ENCODE measurements around the gene DGUOK.

DGUOK gene

DNA sequence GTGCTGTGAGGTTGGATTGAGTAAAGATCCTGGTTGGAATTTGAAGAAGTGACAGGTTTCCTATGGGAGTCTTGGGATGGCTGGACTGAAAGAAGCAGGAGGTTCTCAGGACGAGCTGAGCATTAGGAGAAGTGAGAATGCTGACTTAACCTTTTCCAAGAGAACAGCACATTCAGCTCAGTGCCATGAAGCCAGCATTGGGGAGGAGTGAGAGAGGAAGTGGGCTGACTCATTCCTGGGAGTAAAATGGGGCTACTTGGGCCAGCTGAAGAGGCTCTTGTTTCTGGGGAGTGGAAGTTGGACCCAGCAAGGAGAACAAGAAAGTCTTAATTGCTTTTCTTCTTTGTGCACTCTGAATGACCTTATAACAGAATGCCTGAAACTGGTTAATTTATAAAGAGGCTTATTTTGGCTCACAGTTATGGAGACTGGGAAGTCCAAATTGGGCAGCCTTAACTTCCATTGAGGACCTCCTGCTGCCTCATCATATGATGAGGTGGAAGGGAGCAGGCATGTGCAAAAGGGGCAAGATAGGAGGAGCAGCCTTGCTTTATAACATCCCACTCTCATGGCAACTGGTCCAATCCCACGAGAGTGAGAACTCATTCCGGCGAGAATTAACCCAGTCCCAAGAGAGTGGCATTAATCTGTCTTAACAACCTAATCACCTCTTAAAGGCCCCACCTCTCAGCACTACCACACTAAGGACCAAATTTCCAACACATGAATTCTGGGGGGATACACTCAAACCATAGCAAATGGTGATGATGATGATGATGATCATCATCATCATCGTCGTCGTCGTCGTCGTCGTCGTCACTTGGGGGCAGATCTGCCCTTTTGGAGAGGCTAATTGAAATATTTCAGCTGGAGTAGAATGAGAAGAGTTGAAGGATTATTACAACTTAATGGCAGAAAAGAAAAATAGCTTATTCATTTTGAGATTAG is 26.1 kb downstream of the DGUOK start:
- DNase-seq (ENCODE audit: low spot score): no peak

DNA sequence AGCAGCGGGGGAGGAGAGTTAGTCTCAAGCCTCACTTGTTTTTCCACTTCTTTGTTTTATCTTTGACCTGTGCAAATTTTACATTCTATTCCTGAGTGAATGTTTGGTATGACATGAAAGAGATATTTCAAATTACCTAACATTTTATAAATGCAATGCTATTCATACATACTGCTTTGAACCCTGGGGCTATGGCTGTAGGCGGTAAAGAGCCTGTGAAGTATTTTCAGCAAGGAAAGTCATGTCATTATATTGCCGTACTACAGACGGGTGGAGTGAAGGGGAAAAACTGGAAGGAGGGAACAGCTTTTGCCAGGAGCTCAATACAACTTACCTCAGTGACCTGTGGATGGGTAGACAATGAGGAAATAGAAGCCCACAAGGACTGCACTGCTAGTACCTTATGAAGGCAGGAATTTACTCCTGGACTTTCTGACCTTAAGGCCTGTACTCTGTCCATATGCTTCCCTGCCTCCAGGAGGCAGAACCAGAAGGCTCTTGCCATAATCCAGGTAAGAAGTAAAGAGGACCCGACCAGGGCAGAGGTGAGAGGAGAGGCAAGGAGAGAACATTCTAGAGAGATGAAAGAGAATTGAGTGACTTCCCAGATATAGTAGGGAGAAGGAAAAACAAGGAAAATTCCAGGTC is 29.7 kb downstream of the DGUOK start:
- DNase-seq (ENCODE audit: low spot score): no peak

DNA sequence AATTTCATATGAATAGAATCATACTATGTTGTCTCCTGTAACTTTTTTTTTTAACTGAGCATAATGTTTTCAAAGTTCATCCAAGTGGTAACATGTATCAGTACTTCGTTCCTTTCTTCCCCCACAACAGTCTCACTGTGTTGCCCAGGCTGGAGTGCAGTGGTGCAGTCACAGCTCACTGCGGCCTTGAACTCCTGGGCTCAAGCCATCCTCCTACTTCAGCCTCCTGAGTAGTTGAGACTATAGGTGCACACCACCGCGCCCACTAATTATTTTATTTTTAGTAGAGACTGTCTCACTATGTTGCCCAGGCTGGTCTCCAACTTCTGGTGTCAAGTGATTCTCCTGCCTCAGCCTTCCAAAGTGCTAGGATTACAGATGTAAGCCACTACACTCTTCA is 34.6 kb downstream of the DGUOK start:
- no peak for DNase-seq (ENCODE audit: low spot score)

DNA sequence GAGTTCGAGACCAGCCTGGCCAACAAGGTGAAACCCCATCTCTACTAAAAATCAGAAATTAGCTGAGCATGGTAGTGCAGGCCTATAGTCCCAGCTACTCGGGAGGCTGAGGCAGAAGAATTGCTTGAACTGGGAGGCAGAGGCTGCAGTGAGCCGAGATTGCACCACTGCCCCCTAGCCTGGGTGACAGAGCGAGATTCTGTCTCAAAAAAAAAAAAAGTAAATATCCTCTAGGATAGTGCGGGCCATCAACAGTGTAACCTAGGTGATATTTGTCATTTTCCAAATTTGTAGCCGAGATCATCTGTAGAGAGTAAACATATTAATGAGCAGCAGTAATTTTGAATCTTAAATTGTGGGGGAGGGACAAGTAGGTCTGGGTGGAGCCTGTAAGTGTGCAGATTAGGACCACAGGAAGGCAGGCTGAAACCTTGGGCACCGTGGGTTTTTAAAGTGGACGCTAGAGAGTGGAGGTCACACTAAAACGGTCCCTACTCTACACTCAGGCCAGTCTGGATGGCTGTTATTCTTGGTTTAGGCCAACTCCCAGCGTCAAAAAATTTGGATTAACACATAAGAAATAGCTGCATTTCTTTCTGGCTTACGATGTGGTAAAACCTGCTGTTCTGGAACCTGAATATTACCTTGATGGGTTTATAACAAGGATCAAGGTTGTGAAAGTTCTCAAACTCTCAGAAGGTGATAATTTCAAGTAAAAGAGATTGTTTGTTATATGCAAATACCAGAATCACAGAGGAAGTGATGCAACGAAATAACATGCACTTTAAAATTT is 35.3 kb downstream of the DGUOK start:
- DNase-seq (ENCODE audit: low spot score): no peak

DNA sequence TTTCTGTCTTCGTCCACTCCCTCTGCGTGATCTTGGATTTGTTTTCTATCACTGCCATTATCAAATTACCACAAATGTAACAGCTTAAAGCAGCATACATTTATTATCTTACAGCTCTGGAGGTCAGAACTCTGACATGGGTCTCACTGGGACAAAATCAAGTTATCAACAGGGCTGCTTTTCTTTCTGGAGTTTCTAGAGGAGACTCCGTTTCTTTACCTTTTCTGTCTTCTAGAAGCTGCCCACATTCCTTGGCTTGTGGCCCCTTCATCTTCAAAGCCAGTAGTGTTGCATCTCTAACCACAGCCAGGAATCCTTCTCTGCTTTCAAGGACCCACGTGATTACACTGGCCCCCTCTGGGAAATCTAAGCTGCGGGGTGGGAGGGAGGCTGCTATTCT is 36.1 kb downstream of the DGUOK start:
- no peak for DNase-seq (ENCODE audit: low spot score)

DNA sequence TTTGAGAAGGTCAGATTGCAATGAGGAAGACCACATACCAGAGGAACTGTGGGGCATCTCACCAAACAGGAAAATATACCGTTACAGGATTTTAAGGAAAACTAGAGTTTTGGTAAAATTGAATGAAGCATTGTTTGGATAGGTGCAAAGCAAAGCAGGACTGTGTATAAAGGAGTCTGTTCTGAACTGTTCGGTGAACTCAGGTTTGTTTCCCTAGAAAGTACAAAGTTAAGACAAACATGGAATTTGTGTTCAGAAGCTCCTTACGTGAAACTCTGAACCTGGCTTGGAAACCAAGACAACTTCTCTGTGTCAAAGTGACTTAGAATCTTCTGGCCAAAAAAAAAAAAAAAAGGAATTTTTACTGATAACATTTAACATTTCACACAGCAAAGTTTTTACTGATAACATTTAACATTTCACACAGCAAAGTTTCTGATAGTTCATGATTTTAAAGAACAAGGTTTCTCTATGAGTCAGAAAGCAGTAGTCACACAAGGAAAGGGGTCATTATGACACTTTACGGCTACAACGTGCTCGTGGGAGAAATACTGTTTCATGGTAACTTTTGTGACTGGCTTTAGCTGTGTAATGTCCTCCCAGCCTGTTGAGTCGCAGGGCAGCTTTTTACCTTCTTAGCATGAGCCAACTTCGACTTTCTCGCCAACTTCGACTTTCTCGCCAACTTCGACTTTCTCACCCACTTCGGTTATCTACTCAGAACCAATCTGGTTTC is 36.9 kb downstream of the DGUOK start:
- DNase-seq (ENCODE audit: low spot score): no peak

DNA sequence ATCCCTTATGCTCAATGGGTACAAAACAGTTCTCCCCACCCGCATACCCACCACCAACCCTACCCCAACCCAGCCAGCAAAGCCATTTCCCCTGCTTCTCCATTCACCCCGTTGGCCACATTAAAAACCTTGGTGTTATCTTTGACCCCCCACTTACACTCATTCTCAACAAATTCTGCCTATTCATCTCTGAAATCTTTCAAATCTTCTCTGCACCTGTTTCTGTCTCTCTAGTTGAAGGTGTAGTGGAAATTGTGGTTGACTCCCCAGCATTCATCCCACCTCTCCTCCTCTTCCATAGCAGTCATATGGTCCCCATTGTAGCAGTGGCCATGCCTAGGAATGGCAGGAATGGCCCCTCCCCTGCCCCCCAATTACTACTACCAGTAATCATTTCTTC is 37.5 kb downstream of the DGUOK start:
- DNase-seq (ENCODE audit: low spot score): no peak

DNA sequence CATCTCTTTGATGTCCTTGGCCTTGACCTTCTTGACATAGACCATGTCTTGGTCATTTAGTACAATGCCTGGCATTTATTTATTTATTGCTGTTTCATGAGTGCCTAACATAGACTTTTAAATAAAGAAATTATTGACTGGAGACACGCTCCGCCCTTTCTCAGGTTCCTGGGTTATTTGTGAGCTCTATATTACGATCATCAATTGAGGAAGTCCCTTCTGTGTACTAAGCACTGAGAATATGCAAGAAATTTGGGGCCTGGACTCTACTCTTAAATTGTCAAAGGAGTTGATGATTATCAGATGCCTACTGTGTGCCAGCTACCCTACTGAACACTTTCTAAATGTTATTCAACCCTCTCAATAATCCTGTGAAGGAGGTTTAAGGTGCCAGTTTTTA is 38.4 kb downstream of the DGUOK start:
- DNase-seq (ENCODE audit: low spot score): no peak

DNA sequence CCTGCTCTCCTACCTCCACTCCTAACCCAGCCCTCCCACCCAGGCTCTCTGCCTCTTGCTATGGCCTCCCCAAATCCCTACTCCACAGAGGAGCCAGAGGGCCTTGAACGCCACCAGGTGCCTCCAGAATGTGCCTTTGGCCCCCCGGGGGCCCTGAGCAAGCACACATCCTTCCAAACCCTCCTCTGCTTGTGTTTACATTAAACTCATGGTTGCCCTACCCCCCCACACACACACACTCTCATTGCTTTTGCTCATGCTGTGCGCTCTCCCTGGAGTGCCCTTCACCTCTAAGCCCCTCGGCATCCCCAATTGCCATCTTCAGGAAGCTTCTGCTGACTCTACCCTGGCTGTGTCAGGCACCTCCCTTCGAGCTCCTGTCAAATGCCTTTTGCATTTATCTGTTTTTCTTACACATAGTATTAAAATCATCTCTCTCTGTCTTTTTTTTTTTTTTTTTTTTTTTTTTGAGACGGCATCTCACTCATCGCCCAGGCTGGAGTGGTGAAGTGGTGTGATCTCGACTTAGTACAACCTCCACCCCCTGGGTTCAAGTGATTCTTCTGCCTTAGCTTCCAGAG is 41.8 kb downstream of the DGUOK start:
- DNase-seq (ENCODE audit: low spot score): no peak

DNA sequence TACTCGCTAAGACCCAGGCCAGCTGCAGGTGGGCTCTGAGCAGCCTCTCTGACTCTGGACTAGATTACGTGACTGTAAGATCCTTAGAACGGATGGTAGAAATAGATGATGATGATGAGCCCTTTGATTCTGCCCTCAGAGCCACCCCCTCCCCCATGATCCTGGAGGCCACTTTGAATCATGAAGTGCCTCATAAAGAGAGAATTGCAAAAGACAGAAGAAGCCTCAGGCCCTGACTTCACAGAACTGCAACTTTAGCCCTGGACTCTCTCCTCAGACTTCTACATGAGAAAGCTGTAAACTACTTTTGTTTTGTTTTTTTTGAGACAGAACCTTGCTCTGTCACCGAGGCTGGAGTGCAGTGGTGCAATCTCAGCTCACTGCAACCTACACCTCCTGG is 42.7 kb downstream of the DGUOK start:
- no peak for DNase-seq (ENCODE audit: low spot score)

DNA sequence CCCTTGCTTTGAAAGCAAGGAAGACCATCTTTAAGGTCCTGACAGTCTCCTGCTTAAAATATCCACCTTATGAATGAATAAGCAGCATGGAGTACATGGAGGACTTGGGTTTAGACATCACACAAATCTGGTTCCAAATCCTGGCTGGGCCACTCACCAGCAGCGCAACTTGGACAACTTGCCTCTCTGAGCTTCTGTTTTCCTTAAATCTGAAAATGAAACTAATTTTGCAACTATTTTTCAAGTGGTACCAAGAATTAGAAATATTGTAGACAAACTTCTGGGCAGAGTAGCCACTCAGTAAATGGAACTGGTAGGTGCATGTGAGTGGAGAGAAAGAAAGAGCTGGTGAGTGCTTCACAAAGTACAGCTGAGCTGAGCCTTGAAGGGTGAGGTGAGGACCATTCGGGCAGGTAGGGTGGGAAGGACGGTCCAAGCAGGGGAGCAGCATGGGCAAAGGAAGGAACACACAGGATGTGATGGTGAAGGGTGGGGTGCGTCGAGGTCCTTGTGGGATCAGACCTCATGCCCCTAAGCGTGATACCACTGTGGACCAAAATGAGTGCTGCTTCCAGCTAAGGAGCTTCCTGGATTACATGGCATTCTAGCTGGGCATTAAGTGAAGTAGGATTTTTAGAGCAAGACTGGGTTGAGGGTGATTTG is 43.6 kb downstream of the DGUOK start:
- DNase-seq (ENCODE audit: low spot score): no peak

DNA sequence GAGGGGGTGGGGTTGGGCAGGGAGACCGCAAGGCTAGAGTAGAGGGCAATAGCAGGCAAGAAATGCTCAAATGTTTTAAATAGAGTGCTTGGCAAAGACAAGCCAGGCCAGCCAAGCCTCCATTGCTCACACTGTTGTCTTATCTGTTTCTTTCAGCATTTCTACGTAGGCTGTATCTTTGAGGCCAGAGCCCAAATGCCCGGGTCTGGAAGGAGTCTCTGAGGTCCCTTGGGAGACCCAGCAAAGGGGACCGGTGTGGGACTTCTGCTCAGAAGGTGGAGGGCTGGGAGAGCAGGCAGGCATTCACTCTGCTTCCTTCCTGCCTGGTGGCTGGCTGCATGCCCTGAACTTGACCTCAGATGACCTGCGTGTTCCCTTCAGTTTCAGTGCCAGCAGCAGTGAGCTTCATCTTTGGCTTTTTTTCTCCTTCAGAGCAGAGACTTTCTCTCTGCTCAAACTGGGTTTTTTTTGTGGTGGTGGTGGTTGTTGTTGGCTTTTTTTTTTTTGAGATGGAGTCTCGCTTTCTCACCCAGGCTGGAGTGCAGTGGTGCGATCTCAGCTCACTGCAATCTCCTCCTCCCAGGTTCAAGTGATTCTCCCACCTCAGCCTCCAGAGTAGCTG is 44.3 kb downstream of the DGUOK start:
- no peak for DNase-seq (ENCODE audit: low spot score)

DNA sequence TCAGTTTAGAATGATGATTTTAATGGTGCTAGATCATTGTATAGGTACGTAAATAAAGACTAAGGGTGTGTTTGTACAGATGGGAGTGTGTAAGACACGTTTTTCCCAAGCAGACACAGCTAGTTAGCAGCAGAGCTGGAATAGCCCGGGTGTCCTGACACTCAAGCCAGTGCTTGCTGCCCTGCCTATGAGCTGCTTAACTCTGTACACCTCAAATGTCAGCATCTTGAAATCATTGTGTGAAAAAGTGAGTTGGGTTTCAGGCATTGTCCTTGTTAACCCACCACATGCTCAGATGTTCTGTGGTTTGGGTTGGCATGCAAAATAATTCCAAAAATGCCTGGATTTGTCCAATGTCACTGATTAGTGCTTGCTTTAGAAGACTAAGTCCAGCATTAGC is 45.0 kb downstream of the DGUOK start:
- DNase-seq (ENCODE audit: low spot score): no peak

DNA sequence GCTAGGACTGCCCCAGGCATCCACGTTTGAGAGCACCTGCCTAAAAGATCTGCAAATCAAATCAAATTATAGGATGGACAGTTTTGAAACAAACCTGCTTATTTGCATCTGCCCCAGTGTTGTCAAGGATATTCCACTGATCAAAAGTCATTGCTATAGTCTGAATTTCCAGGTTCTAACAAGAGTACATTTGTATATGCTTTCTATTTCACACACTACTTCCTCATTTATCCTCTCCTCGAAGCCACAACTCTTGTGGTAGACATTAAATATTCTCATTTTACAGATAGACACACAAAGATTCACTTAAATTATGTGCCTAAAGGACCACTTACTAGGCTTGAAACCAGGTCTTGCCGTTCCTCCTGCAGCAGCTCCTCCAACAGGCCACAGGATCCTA is 46.2 kb downstream of the DGUOK start:
- DNase-seq (ENCODE audit: low spot score): no peak

DNA sequence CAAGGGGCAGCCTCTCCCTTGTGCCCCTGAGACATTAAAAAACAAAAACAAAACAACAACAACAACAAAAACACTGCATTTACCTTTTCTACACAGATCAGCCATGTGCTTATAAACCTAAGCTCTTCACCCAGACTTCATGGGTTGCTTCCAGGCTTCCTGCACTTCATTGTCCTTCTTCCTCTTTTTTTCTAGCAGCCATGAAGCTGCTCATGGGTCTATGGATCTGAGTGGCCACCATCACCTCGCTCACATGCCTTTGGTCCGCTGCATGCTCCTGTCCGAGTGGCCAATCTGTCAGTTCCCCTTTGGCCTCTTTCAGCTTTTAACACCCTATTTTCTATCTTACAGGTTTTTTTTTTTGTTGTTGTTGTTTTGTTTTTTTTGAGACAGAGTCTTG is 49.1 kb downstream of the DGUOK start:
- no peak for DNase-seq (ENCODE audit: low spot score)

DNA sequence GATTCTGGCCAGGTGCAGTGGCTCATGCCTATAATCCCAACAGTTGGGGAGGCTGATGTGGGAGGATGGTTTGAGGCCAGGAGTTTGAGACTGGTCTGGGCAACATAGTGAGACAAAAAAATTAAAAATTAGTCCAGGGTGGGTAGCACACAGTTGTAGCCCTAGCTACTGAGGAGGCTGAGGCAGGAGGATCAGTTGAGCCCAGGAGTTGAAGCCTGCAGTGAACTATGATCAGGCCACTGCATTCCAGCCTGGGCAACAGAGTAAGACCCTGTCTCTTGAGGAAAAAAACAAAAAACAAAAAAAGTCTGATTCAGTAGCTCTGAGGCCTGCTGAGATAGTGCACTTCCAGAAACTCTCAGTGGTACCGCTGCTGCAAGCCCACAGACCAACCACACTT is 50.1 kb downstream of the DGUOK start:
- DNase-seq (ENCODE audit: low spot score): no peak

DNA sequence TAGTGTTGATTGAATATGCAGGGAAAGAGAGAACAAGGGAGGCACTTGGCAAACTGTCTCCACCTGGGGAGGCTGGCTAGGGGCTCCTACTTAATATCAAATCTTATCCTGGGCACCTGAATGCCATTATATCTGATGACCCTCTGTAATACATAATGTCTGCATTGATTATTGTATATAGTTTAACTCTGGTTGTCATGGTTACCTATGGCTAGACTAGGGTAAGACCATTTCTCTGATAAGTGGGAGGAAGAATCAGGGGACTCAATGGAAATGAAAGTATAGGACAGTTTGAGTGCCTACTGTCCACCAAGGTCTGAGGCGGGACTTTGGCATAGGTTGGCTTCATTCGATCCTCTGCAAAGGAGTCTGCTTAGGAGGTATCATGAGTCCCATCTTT is 50.8 kb downstream of the DGUOK start:
- no peak for DNase-seq (ENCODE audit: low spot score)

DNA sequence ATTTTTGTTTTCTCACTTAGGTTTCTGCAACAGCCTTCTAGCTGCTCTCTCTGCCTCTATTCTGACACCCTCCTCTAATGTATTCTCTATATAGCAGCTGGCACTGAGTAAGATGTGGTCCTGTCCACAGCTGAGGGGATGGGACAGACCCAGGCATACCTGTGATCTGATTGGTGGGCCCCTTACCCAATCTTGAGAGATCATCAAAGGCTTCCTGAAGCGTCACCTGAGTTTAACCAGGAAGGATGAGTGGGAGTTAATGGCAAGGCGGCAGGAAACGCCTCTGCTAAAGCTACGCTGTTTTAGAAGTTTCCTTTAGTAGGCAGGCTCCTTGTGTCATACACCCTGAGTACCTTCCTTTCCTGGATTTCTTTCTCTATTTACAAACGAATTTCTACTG is 52.3 kb downstream of the DGUOK start:
- no peak for DNase-seq (ENCODE audit: low spot score)

DNA sequence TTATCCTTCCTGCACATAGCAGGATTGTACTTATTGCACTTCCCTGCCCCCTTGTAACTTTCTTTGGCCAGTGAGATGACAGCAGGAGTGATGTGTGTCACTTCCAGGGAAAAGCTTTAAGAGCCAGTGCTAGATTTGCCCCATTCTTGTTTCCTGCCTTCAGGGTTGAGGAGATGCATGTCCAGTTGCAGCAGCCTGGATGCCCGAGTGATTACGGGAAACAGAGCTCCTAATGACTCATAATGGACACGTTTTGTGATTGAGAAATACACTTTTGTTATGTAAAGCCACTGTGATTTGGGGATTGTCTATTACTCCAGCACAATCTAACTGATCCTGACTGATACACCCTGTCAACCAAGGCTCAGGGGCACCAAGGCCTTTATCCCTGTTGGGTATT is 53.0 kb downstream of the DGUOK start:
- DNase-seq (ENCODE audit: low spot score): no peak

DNA sequence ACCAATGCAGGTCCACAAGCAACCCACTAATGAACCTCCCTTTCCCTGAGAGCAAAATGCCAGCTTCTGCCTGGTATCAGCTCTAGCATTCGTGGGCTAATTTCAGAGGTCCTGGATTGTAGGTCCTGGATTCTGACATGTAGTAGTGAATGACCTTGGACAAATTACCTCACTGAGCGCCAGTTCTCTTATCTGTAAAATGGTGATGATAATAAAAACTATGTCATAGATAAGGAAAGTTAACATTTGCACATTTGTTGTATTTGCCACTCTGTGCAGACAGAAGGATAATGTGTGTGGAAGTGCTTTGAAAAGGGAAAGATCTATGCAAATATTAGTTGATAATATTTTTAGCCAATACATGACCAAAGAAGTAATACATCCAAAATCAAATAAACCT is 53.9 kb downstream of the DGUOK start:
- peak; percentile 36 for DNase-seq (ENCODE audit: low spot score)

Data from HuH-7 (cell line).